ENCODE data around the gene ACKR3. TPM values are rescaled to one million over a fixed set of nuclear protein-coding genes. Genes with fewer than 3 reads are reported as not detected.

Gene ACKR3
- total RNA-seq, 4 donors from 2014 or later: 6.3 to 49.5 (median 22.2) TPM

GRCh38 chr2:236608188-236608525 lies 38.5 kb downstream of the ACKR3 start:
- no peaks in the 10 kb centered on the region for H3K27me3 ChIP-seq
- H3K4me3 ChIP-seq: no peak overlapping the region
- TF ChIP-seq CTCF (IDR thresholded peaks at IDR 0.05) (no peak), POLR2A (IDR thresholded peaks at IDR 0.05) (no peak)
- H3K4me1 ChIP-seq: no peaks in the 10 kb centered on the region
- H3K36me3 ChIP-seq: no peaks in the 10 kb centered on the region
- no peak for DNase-seq
- no peaks in the 10 kb centered on the region for H3K9me3 ChIP-seq
- no peak overlapping the region for H3K27ac ChIP-seq

GRCh38 chr2:236608710-236609109 lies 39.1 kb downstream of the ACKR3 start:
- no peak for TF ChIP-seq POLR2A (IDR thresholded peaks at IDR 0.05)
- no peak for DNase-seq
- no peak overlapping the region for H3K27ac ChIP-seq
- no peak overlapping the region for H3K4me3 ChIP-seq
- no peaks in the 10 kb centered on the region for H3K36me3 ChIP-seq
- H3K9me3 ChIP-seq: no peaks in the 10 kb centered on the region
- H3K4me1 ChIP-seq: no peaks in the 10 kb centered on the region
- H3K27me3 ChIP-seq: no peaks in the 10 kb centered on the region

- H3K36me3 ChIP-seq: no peaks in the 10 kb centered on the region
- H3K4me3 ChIP-seq: no peak overlapping the region
- no peaks in the 10 kb centered on the region for H3K4me1 ChIP-seq
- H3K27me3 ChIP-seq: no peaks in the 10 kb centered on the region
- no peaks in the 10 kb centered on the region for H3K9me3 ChIP-seq
- TF ChIP-seq POLR2A (IDR thresholded peaks at IDR 0.05) (no peak), CTCF (IDR thresholded peaks at IDR 0.05) (no peak)
- DNase-seq: no peak
- no peak overlapping the region for H3K27ac ChIP-seq
Observed at GRCh38 chr2:236610991-236611821, 41.6 kb downstream of the ACKR3 start.

- TF ChIP-seq CTCF (IDR thresholded peaks at IDR 0.05): no peak
- TF ChIP-seq POLR2A (IDR thresholded peaks at IDR 0.05): no peak
- Histone ChIP-seq H3K9me3 (no peaks in the 10 kb centered on the region), H3K27ac (no peak overlapping the region), H3K4me3 (no peak overlapping the region), H3K36me3 (no peaks in the 10 kb centered on the region), H3K27me3 (no peaks in the 10 kb centered on the region), H3K4me1 (no peaks in the 10 kb centered on the region)
- no peak for DNase-seq
Observed at GRCh38 chr2:236612737-236613136, 43.1 kb downstream of the ACKR3 start.

GRCh38 chr2:236613612-236614011 lies 44.0 kb downstream of the ACKR3 start:
- no peaks in the 10 kb centered on the region for H3K36me3 ChIP-seq
- TF ChIP-seq POLR2A (IDR thresholded peaks at IDR 0.05): no peak
- TF ChIP-seq CTCF (IDR thresholded peaks at IDR 0.05): no peak
- no peaks in the 10 kb centered on the region for H3K27me3 ChIP-seq
- no peak for DNase-seq
- no peaks in the 10 kb centered on the region for H3K4me1 ChIP-seq
- no peak overlapping the region for H3K27ac ChIP-seq
- no peak overlapping the region for H3K4me3 ChIP-seq
- no peaks in the 10 kb centered on the region for H3K9me3 ChIP-seq

GRCh38 chr2:236614551-236614950 lies 44.9 kb downstream of the ACKR3 start:
- TF ChIP-seq CTCF (IDR thresholded peaks at IDR 0.05) (no peak), POLR2A (IDR thresholded peaks at IDR 0.05) (no peak)
- Histone ChIP-seq H3K27me3 (no peaks in the 10 kb centered on the region), H3K36me3 (no peaks in the 10 kb centered on the region), H3K9me3 (no peaks in the 10 kb centered on the region), H3K4me1 (no peaks in the 10 kb centered on the region), H3K27ac (no peak overlapping the region), H3K4me3 (no peak overlapping the region)
- DNase-seq: no peak
